Erythroblast (primary cell): ENCODE data around the gene ZNF611.
"Not testable (repeated sequence)": the region's sequence is repeated elsewhere in the genome, so short reads cannot be mapped to it uniquely, and the experiment has no call there.

Source experiments
- GATA1 ChIP-seq: IDR thresholded peaks from 2 replicates; pipeline ENCODE4 v1.6.1; 2011; ENCODE audit warnings: low read depth, mild to moderate bottlenecking, control low read depth, low read length, moderate library complexity
- POLR2A ChIP-seq: IDR thresholded peaks from 2 replicates; pipeline ENCODE4 v1.6.1; 2011; ENCODE audit warnings: mild to moderate bottlenecking, low read length

DNA sequence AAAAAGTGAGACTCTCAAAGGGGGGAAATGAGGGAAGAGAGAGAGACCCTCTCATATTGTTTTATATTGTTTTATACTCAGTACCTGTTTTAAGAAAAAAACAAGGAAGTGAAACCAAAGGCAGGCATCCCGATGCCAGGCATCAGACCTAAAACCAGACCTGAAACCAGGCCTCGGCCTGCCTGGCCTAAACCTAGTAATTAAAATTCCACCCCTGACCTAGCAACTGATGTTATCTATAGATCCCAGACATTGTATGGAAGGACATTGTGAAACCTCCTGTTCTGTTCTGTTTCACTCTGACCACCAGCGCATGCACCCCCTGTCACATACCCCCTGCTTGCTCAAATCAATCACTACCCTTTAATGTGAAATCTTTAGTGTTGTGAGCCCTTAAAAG, 40.6 kb downstream of the ZNF611 start:
- TF ChIP-seq POLR2A, GATA1: not testable (repeated sequence)
